ENCODE data around the gene LENG1. TPM values are rescaled to one million over a fixed set of nuclear protein-coding genes. Genes with fewer than 3 reads are reported as not detected.
"Not testable (repeated sequence)": the region's sequence is repeated elsewhere in the genome, so short reads cannot be mapped to it uniquely, and the experiment has no call there.

The LENG1 gene
- total RNA-seq, 1 experiment from 2014 or later, result 8.2 TPM

DNA sequence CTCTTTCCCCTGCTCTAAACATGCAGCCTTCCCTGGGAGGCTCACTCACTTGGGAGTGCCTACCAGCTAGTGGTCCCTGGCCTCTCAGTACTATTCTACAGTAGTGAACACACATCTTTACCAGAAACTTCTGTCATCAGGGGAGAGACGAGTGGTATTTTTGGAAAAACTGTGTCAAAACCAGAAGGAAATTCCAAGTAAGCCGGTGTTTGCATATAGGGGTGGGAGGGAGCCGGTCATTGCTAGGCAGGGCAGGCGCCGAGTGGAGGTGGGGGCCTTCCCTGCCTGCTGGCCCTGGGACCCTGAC, 48.1 kb upstream of the LENG1 start:
- intact Hi-C loops (cut with micrococcal nuclease), result no loop called here
- Mint-ChIP-seq H3K27me3 (ENCODE audit: insufficient read depth, unreplicated experiment) (no peaks in the 10 kb centered on the region), H3K9me3 (ENCODE audit: unreplicated experiment) (no peaks in the 10 kb centered on the region), H3K4me1 (ENCODE audit: insufficient read depth, unreplicated experiment) (peaks cover 44% of the 10 kb centered on the region), H3K4me3 (ENCODE audit: unreplicated experiment) (no peak overlapping the region), H3K36me3 (ENCODE audit: insufficient read depth, unreplicated experiment) (peaks cover 90% of the 10 kb centered on the region), H3K27ac (ENCODE audit: low read depth, unreplicated experiment) (peak overlapping the region; percentile 87)
- TF ChIP-seq, protein P1, sequence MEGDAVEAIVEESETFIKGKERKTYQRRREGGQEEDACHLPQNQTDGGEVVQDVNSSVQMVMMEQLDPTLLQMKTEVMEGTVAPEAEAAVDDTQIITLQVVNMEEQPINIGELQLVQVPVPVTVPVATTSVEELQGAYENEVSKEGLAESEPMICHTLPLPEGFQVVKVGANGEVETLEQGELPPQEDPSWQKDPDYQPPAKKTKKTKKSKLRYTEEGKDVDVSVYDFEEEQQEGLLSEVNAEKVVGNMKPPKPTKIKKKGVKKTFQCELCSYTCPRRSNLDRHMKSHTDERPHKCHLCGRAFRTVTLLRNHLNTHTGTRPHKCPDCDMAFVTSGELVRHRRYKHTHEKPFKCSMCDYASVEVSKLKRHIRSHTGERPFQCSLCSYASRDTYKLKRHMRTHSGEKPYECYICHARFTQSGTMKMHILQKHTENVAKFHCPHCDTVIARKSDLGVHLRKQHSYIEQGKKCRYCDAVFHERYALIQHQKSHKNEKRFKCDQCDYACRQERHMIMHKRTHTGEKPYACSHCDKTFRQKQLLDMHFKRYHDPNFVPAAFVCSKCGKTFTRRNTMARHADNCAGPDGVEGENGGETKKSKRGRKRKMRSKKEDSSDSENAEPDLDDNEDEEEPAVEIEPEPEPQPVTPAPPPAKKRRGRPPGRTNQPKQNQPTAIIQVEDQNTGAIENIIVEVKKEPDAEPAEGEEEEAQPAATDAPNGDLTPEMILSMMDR (IDR thresholded peaks at IDR 0.05; ENCODE audit: unreplicated experiment), result no peak
- ChIA-PET CTCF (interaction anchor here (0.6 to 1.4 kb wide), 2 partner anchors 15 to 25 kb away, joined by 3 to 7 read pairs; no protein-coding TSS in a partner anchor), POLR2A (interaction anchor here (0.7 to 13.2 kb wide), 3 partner anchors 11 to 92 kb away, joined by 3 to 324 read pairs (median 6); partner anchors contain the start of genes MBOAT7, PRPF31, TFPT and TSEN34)
- no TSS peak for BruUV-seq (replicated peaks)
- no peak for DNase-seq (ENCODE audit: unreplicated experiment)

DNA sequence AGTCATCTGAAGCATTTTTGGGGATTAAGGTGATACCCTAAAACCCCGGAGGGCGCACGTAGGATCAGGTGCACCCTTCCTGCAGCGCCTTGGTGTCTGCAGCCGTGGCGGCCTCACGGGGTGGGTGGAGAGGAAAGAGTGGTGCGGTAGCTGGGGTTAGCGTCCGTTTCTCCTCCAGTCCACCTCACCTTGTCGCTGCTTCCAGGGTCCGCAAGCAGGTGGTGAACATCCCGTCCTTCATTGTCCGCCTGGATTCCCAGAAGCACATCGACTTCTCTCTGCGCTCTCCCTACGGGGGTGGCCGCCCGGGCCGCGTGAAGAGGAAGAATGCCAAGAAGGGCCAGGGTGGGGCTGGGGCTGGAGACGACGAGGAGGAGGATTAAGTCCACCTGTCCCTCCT, 47.7 kb upstream of the LENG1 start:
- DNase-seq (ENCODE audit: unreplicated experiment); H3K9me3 Mint-ChIP-seq (ENCODE audit: unreplicated experiment); intact Hi-C loops (cut with micrococcal nuclease); H3K27me3 Mint-ChIP-seq (ENCODE audit: insufficient read depth, unreplicated experiment); BruUV-seq (replicated peaks); H3K4me3 Mint-ChIP-seq (ENCODE audit: unreplicated experiment): not testable (repeated sequence)
- Mint-ChIP-seq H3K4me1 (ENCODE audit: insufficient read depth, unreplicated experiment) (peaks cover 44% of the 10 kb centered on the region), H3K27ac (ENCODE audit: low read depth, unreplicated experiment) (peak overlapping the region; percentile 87), H3K36me3 (ENCODE audit: insufficient read depth, unreplicated experiment) (peaks cover 93% of the 10 kb centered on the region)
- POLR2A ChIA-PET, result interaction anchor here (13.2 kb wide), 1 partner anchor 16 kb away, joined by 324 read pairs; the partner anchor contains the start of genes MBOAT7 and TSEN34
- CTCF ChIA-PET, result interaction anchor here (1.4 kb wide), 1 partner anchor 25 kb away, joined by 7 read pairs; no protein-coding TSS in a partner anchor

DNA sequence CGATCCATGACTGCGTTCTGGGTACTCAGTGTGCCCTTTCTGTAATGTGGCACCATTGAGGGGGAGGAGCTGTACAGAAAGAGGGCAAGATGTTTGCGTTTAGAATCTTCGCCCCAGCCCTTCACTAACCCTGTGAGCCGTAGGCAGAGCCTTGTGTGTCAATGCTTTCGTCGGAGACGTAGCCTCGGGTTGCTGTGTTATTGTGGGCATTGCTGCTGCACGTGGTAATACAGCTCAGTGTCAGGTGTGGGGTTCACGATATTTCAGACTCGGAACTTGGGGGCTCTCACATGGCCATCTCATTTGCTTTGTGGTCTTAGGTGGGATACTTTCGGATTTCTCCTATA, 47.3 kb upstream of the LENG1 start:
- peak; percentile 26 for DNase-seq (ENCODE audit: unreplicated experiment)
- intact Hi-C loops (cut with micrococcal nuclease), result no loop called here
- TF ChIP-seq, protein P1 (IDR thresholded peaks at IDR 0.05; ENCODE audit: unreplicated experiment), result no peak
- Mint-ChIP-seq H3K27me3 (ENCODE audit: insufficient read depth, unreplicated experiment) (no peaks in the 10 kb centered on the region), H3K36me3 (ENCODE audit: insufficient read depth, unreplicated experiment) (peaks cover 93% of the 10 kb centered on the region), H3K9me3 (ENCODE audit: unreplicated experiment) (no peaks in the 10 kb centered on the region), H3K4me1 (ENCODE audit: insufficient read depth, unreplicated experiment) (peaks cover 44% of the 10 kb centered on the region), H3K27ac (ENCODE audit: low read depth, unreplicated experiment) (no peak overlapping the region), H3K4me3 (ENCODE audit: unreplicated experiment) (no peak overlapping the region)
- POLR2A ChIA-PET, result interaction anchor here (1.0 to 13.2 kb wide), 3 partner anchors 16 to 70 kb away, joined by 5 to 324 read pairs (median 14); partner anchors contain the start of genes LENG1, MBOAT7 and TSEN34
- no TSS peak for BruUV-seq (replicated peaks)
- CTCF ChIA-PET, result interaction anchor here (1.4 kb wide), 1 partner anchor 25 kb away, joined by 7 read pairs; no protein-coding TSS in a partner anchor

DNA sequence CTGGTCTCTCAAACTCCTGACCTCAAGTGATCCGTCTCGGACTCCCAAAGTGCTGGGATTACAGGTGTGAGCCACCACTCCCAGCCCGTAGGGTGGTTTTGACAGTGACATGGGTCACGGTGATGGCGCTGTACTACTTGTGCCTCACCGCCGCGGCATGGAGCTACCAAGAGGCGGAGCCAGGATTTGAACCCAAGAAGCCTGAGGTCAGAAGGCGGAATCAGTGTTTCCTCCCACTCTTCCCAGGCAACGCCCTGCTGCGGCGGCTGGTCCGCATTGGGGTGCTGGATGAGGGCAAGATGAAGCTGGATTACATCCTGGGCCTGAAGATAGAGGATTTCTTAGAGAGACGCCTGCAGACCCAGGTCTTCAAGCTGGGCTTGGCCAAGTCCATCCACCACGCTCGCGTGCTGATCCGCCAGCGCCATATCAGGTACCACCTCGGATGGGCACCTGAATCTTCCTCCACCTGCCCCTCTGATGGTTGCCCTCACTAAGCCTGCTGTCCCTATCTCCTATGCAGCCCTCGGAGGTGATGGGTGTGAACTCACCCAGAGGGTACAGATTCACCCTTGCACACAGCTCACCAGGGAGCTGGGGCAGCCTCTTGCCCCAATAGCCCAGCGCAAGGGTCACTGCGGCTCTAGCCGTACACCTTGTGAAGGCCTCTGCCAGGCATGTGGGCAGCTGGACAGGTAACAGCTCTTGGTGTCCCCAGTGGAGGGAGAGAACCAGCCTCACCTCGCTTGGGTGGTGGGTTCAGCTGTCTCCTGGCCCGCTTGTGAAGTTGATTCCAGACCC, 46.7 kb upstream of the LENG1 start:
- intact Hi-C loops (cut with micrococcal nuclease), result no loop called here
- Mint-ChIP-seq H3K9me3 (ENCODE audit: unreplicated experiment) (no peaks in the 10 kb centered on the region), H3K4me3 (ENCODE audit: unreplicated experiment) (no peak overlapping the region), H3K27me3 (ENCODE audit: insufficient read depth, unreplicated experiment) (no peaks in the 10 kb centered on the region), H3K36me3 (ENCODE audit: insufficient read depth, unreplicated experiment) (peaks cover 96% of the 10 kb centered on the region), H3K27ac (ENCODE audit: low read depth, unreplicated experiment) (no peak overlapping the region), H3K4me1 (ENCODE audit: insufficient read depth, unreplicated experiment) (peaks cover 42% of the 10 kb centered on the region)
- BruUV-seq (replicated peaks), result no TSS peak
- DNase-seq (ENCODE audit: unreplicated experiment), result peak; percentile 46
- TF ChIP-seq, protein P1 (IDR thresholded peaks at IDR 0.05; ENCODE audit: unreplicated experiment), result no peak
- ChIA-PET CTCF (interaction anchor here (1.2 to 1.4 kb wide), 2 partner anchors 26 to 39 kb away, joined by 6 to 7 read pairs; no protein-coding TSS in a partner anchor), POLR2A (interaction anchor here (0.6 to 13.2 kb wide), 4 partner anchors 15 to 96 kb away, joined by 3 to 324 read pairs (median 10); partner anchors contain the start of genes LENG1, MBOAT7 and TSEN34)
